MM.1S (cell line): ENCODE measurements around the gene KCTD18.

Experiments
- DNase-seq: peaks from one replicate; pipeline ENCODE4 v3.0.0-alpha.2; 2015
- H2AFZ ChIP-seq: fragments of 300-600 bp; sonication (generic); 2 replicates; pipeline ENCODE4 v1.6.0; 2016; ENCODE audit warnings: antibody characterized with exemption, low read length
- H3F3A ChIP-seq: fragments of 300-600 bp; sonication (generic); 2 replicates; pipeline ENCODE4 v1.6.1; 2016; ENCODE audit warnings: mild to moderate bottlenecking, antibody characterized with exemption, low read length, moderate library complexity, mixed read lengths; ENCODE audit not compliant: insufficient read depth
- H3K27ac ChIP-seq: fragments of 300-600 bp; sonication (generic); 2 replicates; pipeline ENCODE4 v1.5.1; 2016; ENCODE audit warnings: mild to moderate bottlenecking, low read length
- H3K27me3 ChIP-seq: fragments of 300-600 bp; sonication (generic); replicated peaks from 2 replicates; pipeline ENCODE4 v1.6.0; 2016; ENCODE audit warnings: low read length; ENCODE audit not compliant: insufficient read depth
- H3K36me3 ChIP-seq: fragments of 300-600 bp; sonication (generic); replicated peaks from 2 replicates; pipeline ENCODE4 v1.6.1; 2016; ENCODE audit warnings: mild to moderate bottlenecking, low read length, mixed read lengths; ENCODE audit not compliant: insufficient read depth
- H3K4me1 ChIP-seq: fragments of 300-600 bp; sonication (generic); 2 replicates; pipeline ENCODE4 v1.6.1; 2016; ENCODE audit warnings: low read length, mixed read lengths
- H3K4me2 ChIP-seq: fragments of 300-600 bp; sonication (generic); 2 replicates; pipeline ENCODE4 v1.6.0; 2016; ENCODE audit warnings: low read depth, low read length
- H3K4me3 ChIP-seq: fragments of 300-600 bp; sonication (generic); 2 replicates; pipeline ENCODE4 v1.5.1; 2016; ENCODE audit warnings: low read length, mixed read lengths
- H3K79me2 ChIP-seq: fragments of 300-600 bp; sonication (generic); 2 replicates; pipeline ENCODE4 v1.6.1; 2016; ENCODE audit warnings: mixed run types, low read length, mixed read lengths
- H3K9ac ChIP-seq: fragments of 300-600 bp; sonication (generic); 2 replicates; pipeline ENCODE4 v1.6.1; 2016; ENCODE audit warnings: low read length, mixed read lengths
- H3K9me2 ChIP-seq: fragments of 300-600 bp; sonication (generic); replicated peaks from 2 replicates; pipeline ENCODE4 v1.6.1; 2016; ENCODE audit warnings: mild to moderate bottlenecking, low read length, mixed read lengths; ENCODE audit not compliant: insufficient read depth
- H3K9me3 ChIP-seq: fragments of 300-600 bp; sonication (generic); replicated peaks from 2 replicates; pipeline ENCODE4 v1.6.1; 2016; ENCODE audit warnings: mild to moderate bottlenecking, low read length, mixed read lengths; ENCODE audit not compliant: insufficient read depth
- H4K20me1 ChIP-seq: fragments of 300-600 bp; sonication (generic); 2 replicates; pipeline ENCODE4 v1.6.1; 2016; ENCODE audit warnings: mild to moderate bottlenecking, low read length, moderate library complexity, mixed read lengths; ENCODE audit not compliant: insufficient read depth
- CTCF ChIP-seq: fragments of 300-600 bp; sonication (generic); IDR thresholded peaks from 2 replicates; pipeline ENCODE4 v1.5.1; 2016; ENCODE audit warnings: antibody characterized with exemption, low read length, mixed read lengths
- EZH2 ChIP-seq: fragments of 300-600 bp; sonication (generic); optimal IDR thresholded peaks from 2 replicates; pipeline ENCODE3; 2017; ENCODE audit warnings: low read depth, mild to moderate bottlenecking, antibody characterized with exemption, low read length, mixed read lengths
- EZH2phosphoT487 ChIP-seq: fragments of 300-600 bp; sonication (generic); IDR thresholded peaks from 2 replicates; pipeline ENCODE4 v1.6.1; 2018; ENCODE audit warnings: antibody characterized with exemption, low read length

KCTD18 gene

GRCh38 chr2:200509612-200510433, at the start of gene KCTD18:
Gene KCTD18, minus strand, starts transcription at chr2:200510068. Its CDS starts 3,052 bp downstream, at chr2:200507016.
- Histone ChIP-seq H3K27ac (peak within 1 kb of the TSS; percentile 20; the same call in 1 of the 2 replicates), H3F3A (no peaks in the 10 kb centered on the region; the same call in 1 of the 2 replicates), H4K20me1 (no peaks in the 10 kb centered on the region), H3K9me3 (no peaks in the 10 kb centered on the region), H3K79me2 (peaks cover 6% of the 10 kb centered on the region), H3K9ac (peak within 1 kb of the TSS; percentile 89), H3K4me1 (peaks cover 8% of the 10 kb centered on the region), H3K27me3 (no peaks in the 10 kb centered on the region), H3K36me3 (no peaks in the 10 kb centered on the region), H3K4me3 (peak within 1 kb of the TSS; percentile 85), H2AFZ (peak within 1 kb of the TSS; percentile 93), H3K4me2 (peak within 1 kb of the TSS; percentile 93), H3K9me2 (no peaks in the 10 kb centered on the region)
- peak; percentile 92 for DNase-seq
- no peak for TF ChIP-seq EZH2
- peak; percentile 75 for TF ChIP-seq CTCF
- TF ChIP-seq EZH2phosphoT487: no peak

- Histone ChIP-seq H2AFZ (no peak overlapping the region), H3K9me2 (no peaks in the 10 kb centered on the region), H3K79me2 (no peaks in the 10 kb centered on the region), H3K4me2 (no peak overlapping the region), H3K4me3 (no peak overlapping the region), H3F3A (no peaks in the 10 kb centered on the region), H3K36me3 (peaks cover 8% of the 10 kb centered on the region; the same call in 1 of the 2 replicates), H3K27ac (no peak overlapping the region), H3K4me1 (no peaks in the 10 kb centered on the region), H4K20me1 (no peaks in the 10 kb centered on the region), H3K27me3 (no peaks in the 10 kb centered on the region), H3K9ac (no peak overlapping the region), H3K9me3 (no peaks in the 10 kb centered on the region)
- no peak for DNase-seq
- no peak for TF ChIP-seq EZH2
Measured at GRCh38 chr2:200540793-200541192, 30.9 kb upstream of the KCTD18 start.

- Histone ChIP-seq H3K4me3 (no peak overlapping the region), H3K9me3 (no peaks in the 10 kb centered on the region), H3K9me2 (no peaks in the 10 kb centered on the region), H3K36me3 (peaks cover 8% of the 10 kb centered on the region; the same call in 1 of the 2 replicates), H3K9ac (no peak overlapping the region), H3K27me3 (no peaks in the 10 kb centered on the region), H3K79me2 (peaks cover 6% of the 10 kb centered on the region), H3K4me2 (no peak overlapping the region), H3F3A (no peaks in the 10 kb centered on the region), H3K4me1 (no peaks in the 10 kb centered on the region), H4K20me1 (no peaks in the 10 kb centered on the region), H3K27ac (no peak overlapping the region), H2AFZ (no peak overlapping the region)
- DNase-seq: no peak
- TF ChIP-seq EZH2phosphoT487 (no peak), EZH2 (no peak), CTCF (no peak)
Measured at GRCh38 chr2:200538139-200538538, 28.3 kb upstream of the KCTD18 start.

GRCh38 chr2:200534572-200534971, 24.7 kb upstream of the KCTD18 start:
- H2AFZ ChIP-seq: no peak overlapping the region
- TF ChIP-seq EZH2phosphoT487: no peak
- no peak for TF ChIP-seq CTCF
- TF ChIP-seq EZH2: no peak
- no peaks in the 10 kb centered on the region for H3K4me1 ChIP-seq
- H3K27ac ChIP-seq: no peak overlapping the region
- no peak overlapping the region for H3K9ac ChIP-seq
- H3K9me3 ChIP-seq: no peaks in the 10 kb centered on the region
- no peaks in the 10 kb centered on the region; the same call in 1 of the 2 replicates for H3K36me3 ChIP-seq
- no peaks in the 10 kb centered on the region for H3K9me2 ChIP-seq
- H3K79me2 ChIP-seq: peaks cover 38% of the 10 kb centered on the region
- no peaks in the 10 kb centered on the region for H4K20me1 ChIP-seq
- no peak for DNase-seq
- no peak overlapping the region for H3K4me3 ChIP-seq
- no peaks in the 10 kb centered on the region for H3F3A ChIP-seq
- H3K4me2 ChIP-seq: no peak overlapping the region
- no peaks in the 10 kb centered on the region for H3K27me3 ChIP-seq
